HG03196 (cell line): ENCODE data around the gene SPATA31A6.
"Not testable (repeated sequence)": the region's sequence is repeated elsewhere in the genome, so short reads cannot be mapped to it uniquely, and the experiment has no call there.

ENCODE experiments used
- ATAC-seq: cut with Tn5 transposase; IDR thresholded peaks from one replicate; pipeline ENCODE4 v1.9.1; 2021; ENCODE audit not compliant: unreplicated experiment

SPATA31A6 gene

DNA sequence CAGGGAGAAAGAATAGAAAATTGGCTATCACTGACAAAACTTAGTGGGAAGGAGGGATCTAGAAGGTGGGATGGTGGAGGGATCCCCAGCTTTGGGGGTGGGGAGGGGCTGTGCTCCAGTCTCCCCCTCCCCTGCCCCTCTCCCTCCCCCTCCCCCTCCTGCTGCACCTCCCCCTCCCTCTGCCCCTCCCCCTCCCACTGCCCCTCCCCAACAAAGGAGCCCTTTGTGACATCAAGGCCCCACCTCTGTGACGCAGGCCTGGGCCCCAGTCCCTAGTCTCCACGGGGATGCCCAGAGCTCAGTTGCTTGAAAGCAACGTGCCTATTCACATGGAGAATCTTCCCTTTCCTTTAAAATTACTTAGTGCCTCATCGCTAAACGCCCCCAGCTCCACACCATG lies at the start of gene SPATA31A6:
SPATA31A6 (plus strand) TSS at position 301 of the 400 bp plus-strand sequence; CDS start at position 330, 29 bp downstream.
- ATAC-seq: not testable (repeated sequence)

DNA sequence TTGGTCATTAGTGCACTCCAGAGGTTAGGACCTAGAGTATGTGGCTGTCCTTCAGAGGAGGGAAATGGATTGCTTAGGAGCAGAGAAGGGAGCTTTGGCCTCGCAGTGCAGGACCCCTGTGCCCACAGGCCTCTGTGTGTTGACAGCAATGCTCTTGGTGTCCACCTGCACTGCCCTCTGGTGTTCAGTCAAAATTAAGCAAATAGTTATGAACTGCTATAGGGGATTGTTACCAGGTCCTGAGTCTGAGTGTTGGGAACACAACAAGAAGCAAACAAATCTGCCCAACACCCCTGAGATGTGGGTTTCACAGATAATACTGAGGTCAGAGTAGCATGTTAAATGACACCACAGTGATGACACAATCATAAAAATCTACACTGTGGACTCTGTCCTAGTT lies 23.2 kb upstream of the SPATA31A6 start:
- not testable (repeated sequence) for ATAC-seq

DNA sequence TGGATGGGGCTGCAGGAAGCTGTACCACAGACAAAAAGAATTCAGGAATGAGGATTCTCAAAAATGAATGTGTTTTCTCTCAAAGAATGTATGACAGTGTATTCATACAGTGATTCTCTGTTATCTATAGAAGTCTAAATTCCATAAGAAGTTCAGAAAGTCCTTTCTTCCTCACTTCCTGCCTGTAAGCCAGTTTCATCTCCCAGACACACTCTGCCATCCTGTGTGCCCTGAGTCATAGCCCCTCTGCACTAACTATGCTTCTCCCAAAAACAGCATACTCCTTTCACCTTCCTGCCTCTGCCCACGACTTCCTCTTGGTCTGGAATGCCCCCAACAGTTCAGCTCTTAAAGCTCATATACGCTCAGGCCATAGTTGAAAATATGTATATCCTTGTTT lies 36.4 kb downstream of the SPATA31A6 start:
- not testable (repeated sequence) for ATAC-seq

GRCh38 chr9:42223230-42223629 lies 39.8 kb downstream of the SPATA31A6 start:
- ATAC-seq: not testable (repeated sequence)

- not testable (repeated sequence) for ATAC-seq
Measured at GRCh38 chr9:42233031-42233430, 49.6 kb downstream of the SPATA31A6 start.

DNA sequence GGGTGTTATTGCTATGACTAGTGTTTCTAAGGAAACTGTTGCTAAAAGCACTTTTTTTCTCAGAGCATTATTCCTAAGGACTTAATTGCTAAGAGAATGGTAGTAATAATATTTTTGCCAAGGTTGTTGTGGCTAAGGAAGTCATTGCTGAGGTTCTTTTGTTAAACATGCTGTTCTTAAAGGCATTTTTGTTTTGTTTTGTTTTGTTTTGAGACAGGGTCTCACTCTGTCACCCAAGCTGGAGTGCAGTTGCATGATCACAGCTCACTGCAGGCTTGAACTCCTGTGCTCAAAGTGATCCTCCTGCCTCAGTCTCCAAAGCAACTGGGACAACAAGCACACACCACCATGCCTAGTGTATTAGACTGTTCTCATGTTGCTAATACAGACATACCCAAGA lies 51.2 kb downstream of the SPATA31A6 start:
- not testable (repeated sequence) for ATAC-seq

DNA sequence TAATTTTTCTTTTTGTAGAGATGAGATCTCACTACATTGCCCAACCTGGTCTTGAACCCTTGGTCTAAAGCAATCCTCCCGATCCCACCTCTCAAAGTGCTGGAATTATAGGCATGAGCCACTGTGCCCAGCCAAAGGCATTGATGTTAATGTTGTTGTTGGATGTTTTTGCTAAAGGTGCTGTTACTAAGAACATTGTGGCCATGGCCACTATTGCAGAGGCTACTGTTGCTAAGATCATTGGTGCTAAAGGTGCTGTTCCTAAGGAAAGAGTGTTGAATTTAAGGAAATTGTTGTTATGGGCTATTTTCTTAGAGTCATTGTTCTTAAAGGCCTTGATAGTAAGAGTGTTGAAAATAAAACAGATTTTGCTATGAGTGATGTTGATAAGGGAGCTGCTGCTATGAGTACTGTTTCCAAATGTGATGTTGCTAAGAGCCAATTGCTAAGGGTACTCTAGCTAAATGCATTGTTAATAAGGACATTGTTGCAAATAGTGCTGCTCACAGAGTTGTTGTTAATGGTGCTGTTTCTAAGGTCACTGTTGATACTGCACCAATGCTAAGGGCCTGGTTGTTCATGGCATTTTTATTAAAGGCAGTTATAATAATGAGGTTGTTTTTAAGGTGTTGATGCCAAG lies 52.0 kb downstream of the SPATA31A6 start:
- not testable (repeated sequence) for ATAC-seq

- ATAC-seq: not testable (repeated sequence)
Measured at GRCh38 chr9:42236097-42236496, 52.6 kb downstream of the SPATA31A6 start.

DNA sequence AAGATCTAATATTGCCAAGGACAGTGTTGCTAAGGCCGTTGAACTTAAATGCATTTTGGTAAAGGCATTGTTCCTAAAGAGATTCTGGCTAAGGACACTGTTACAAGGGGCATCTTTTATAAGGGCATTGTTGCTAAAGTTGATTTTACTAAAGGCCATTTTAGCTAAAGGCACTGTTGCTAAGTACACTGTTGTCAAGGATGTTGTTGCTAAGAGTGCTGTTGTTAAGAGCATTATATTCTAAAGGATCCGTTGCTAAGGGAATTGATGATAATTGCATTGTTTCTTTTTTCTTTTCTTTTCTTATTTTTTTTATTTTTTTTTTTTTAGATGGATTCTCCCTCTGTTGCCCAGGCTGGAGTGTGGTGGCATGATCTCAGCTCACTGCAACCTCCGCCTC lies 53.9 kb downstream of the SPATA31A6 start:
- not testable (repeated sequence) for ATAC-seq

GRCh38 chr9:42238862-42239261 lies 55.4 kb downstream of the SPATA31A6 start:
- not testable (repeated sequence) for ATAC-seq
